Central memory CD8-positive, alpha-beta T cell (primary cell): ENCODE results near the gene CAMSAP1.

Experiments
- ATAC-seq: fragments of 150-1000 bp; cut with Tn5 transposase; replicated peaks from 2 replicates; pipeline ENCODE4 v1.10.0; 2022; ENCODE audit warnings: mild to moderate bottlenecking, moderate FRiP score, moderate number of reproducible peaks; ENCODE audit not compliant: poor library complexity, severe bottlenecking; ENCODE audit errors: extremely low read depth
- DNase-seq, 2 donors: peaks; one replicate each; pipeline ENCODE4 v3.0.0; 2021; ENCODE audit warnings: low spot score in 2 of 2
- H3K27ac Mint-ChIP-seq: one replicate; pipeline ENCODE4 v1.8.0; 2022; ENCODE audit warnings: low read depth, mild to moderate bottlenecking, moderate library complexity, mixed read lengths
- H3K27me3 Mint-ChIP-seq: one replicate; pipeline ENCODE4 v1.8.0; 2022; ENCODE audit warnings: mixed read lengths
- H3K36me3 Mint-ChIP-seq: one replicate; pipeline ENCODE4 v1.8.0; 2022; ENCODE audit warnings: mild to moderate bottlenecking, moderate library complexity, mixed read lengths; ENCODE audit not compliant: insufficient read depth
- H3K4me1 Mint-ChIP-seq: one replicate; pipeline ENCODE4 v1.8.0; 2022; ENCODE audit warnings: mixed read lengths
- H3K4me3 Mint-ChIP-seq: one replicate; pipeline ENCODE4 v1.8.0; 2022; ENCODE audit warnings: mild to moderate bottlenecking, moderate library complexity, mixed read lengths
- H3K9me3 Mint-ChIP-seq: one replicate; pipeline ENCODE4 v1.8.0; 2022; ENCODE audit warnings: mixed read lengths

Gene CAMSAP1

DNA sequence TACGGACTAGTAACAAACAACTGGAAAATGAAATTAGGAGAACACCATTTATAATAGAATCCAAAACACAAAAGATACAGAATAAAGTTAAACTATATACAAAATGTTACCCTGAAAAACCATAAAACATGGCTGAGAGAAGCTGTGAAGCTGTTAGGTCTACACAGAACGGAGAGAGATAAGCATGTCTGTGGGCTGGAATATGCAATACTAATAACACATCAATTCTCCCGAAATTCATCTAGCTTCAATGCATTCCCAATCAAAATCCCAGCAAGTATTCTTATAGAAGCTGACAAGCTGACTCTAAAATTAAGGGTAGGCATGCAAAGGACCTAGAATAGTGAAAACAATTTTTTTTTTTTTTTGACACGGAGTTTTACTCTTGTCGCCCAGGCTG, 32.5 kb downstream of the CAMSAP1 start:
- Mint-ChIP-seq H3K27me3 (no peaks in the 10 kb centered on the region), H3K4me1 (peaks cover 27% of the 10 kb centered on the region), H3K36me3 (peaks cover 6% of the 10 kb centered on the region), H3K27ac (no peak overlapping the region), H3K9me3 (no peaks in the 10 kb centered on the region), H3K4me3 (no peak overlapping the region)
- no peak for ATAC-seq
- DNase-seq, result no peak

DNA sequence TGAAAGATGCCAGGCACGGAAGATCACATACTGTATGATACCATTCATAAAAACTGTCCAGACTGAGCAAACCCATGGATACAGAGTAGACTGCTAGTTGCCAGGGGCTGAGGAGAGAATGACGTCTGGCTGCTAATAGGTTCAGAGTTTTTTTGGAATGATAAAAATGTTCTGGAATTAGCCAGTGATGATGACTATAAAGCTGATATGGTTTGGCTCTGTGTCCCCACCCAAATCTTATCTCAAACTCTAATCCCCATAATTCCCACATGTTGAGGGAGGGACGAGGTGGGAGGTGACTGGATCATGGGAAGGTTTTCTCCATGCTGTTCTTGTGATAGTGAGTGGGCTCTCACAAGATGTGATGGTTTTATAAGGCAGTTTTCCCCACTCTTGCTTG, 37.4 kb downstream of the CAMSAP1 start:
- no peak for DNase-seq
- Mint-ChIP-seq H3K27ac (no peak overlapping the region), H3K9me3 (no peaks in the 10 kb centered on the region), H3K4me3 (no peak overlapping the region), H3K4me1 (peaks cover 26% of the 10 kb centered on the region), H3K36me3 (no peaks in the 10 kb centered on the region), H3K27me3 (no peaks in the 10 kb centered on the region)
- no peak for ATAC-seq

DNA sequence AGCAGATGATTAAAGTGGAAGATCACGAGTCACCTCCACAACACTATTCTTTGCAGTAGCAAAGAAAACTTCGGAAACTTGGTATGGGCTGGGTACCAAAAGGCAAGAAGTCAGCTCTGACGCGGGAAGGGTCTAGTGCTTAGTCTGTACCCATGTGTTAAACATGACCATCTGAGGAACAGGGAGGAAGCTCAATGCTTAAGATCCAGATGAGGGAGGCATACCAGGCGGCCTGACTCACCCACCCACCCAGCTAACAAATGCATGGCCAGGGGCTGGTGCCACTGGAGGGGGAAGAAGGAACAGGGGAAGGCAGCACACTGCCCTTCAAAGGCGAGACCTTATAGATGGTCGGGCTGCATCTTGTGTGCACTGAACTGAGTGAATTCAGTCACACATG, 41.8 kb downstream of the CAMSAP1 start:
- ATAC-seq, result no peak
- Mint-ChIP-seq H3K4me1 (peaks cover 27% of the 10 kb centered on the region), H3K4me3 (no peak overlapping the region), H3K36me3 (no peaks in the 10 kb centered on the region), H3K27me3 (no peaks in the 10 kb centered on the region), H3K9me3 (no peaks in the 10 kb centered on the region), H3K27ac (no peak overlapping the region)
- no peak for DNase-seq

DNA sequence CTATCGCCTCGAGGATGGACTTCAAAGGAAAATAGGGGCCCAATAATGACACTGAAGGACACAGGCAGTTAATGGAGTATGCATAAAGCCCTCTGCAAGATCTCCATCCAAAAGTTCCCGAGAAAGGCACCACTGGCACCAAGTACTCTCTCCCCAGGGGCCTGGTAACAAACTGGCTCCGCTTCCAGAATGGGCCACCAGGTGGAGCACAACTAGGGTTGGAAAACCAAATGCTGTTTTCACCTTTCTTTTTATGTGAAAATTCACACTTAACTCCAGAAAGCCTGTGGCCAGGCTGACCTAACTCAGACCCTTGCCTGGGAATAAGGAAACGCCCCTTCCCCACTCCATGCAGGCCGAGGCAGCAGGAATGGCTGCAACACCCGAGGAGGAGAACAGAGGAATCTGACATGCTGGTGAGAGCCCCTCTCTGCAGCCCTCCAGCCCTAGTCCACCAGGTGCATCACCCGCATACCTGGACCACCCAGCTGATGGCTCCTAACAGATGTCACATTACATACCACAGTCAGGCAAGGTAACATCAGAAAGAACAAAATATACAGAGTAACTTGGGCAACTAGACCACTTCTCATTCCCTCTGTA, 42.8 kb downstream of the CAMSAP1 start:
- no peaks in the 10 kb centered on the region for H3K27me3 Mint-ChIP-seq
- peak; percentile 48 to 52 for DNase-seq
- H3K9me3 Mint-ChIP-seq, result no peaks in the 10 kb centered on the region
- H3K4me3 Mint-ChIP-seq, result no peak overlapping the region
- H3K36me3 Mint-ChIP-seq, result no peaks in the 10 kb centered on the region
- H3K27ac Mint-ChIP-seq, result no peak overlapping the region
- no peak for ATAC-seq
- peaks cover 28% of the 10 kb centered on the region for H3K4me1 Mint-ChIP-seq

GRCh38 chr9:135862809-135863208, 44.5 kb downstream of the CAMSAP1 start:
- Mint-ChIP-seq H3K9me3 (no peaks in the 10 kb centered on the region), H3K27me3 (no peaks in the 10 kb centered on the region), H3K4me3 (no peak overlapping the region), H3K4me1 (peaks cover 28% of the 10 kb centered on the region), H3K36me3 (peaks cover 4% of the 10 kb centered on the region), H3K27ac (no peak overlapping the region)
- ATAC-seq, result no peak
- DNase-seq, result no peak

GRCh38 chr9:135858491-135859185, 48.7 kb downstream of the CAMSAP1 start:
- DNase-seq (no peak), ATAC-seq (no peak)
- H3K36me3 Mint-ChIP-seq, result peaks cover 6% of the 10 kb centered on the region
- no peaks in the 10 kb centered on the region for H3K27me3 Mint-ChIP-seq
- no peaks in the 10 kb centered on the region for H3K9me3 Mint-ChIP-seq
- no peak overlapping the region for H3K27ac Mint-ChIP-seq
- peaks cover 12% of the 10 kb centered on the region for H3K4me1 Mint-ChIP-seq
- no peak overlapping the region for H3K4me3 Mint-ChIP-seq

- no peaks in the 10 kb centered on the region for H3K9me3 Mint-ChIP-seq
- ATAC-seq (no peak), DNase-seq (no peak)
- no peak overlapping the region for H3K27ac Mint-ChIP-seq
- peaks cover 12% of the 10 kb centered on the region for H3K4me1 Mint-ChIP-seq
- H3K36me3 Mint-ChIP-seq, result peaks cover 6% of the 10 kb centered on the region
- H3K27me3 Mint-ChIP-seq, result no peaks in the 10 kb centered on the region
- H3K4me3 Mint-ChIP-seq, result no peak overlapping the region
Measured at GRCh38 chr9:135857843-135858242, 49.5 kb downstream of the CAMSAP1 start.

GRCh38 chr9:135857371-135857786, 50.0 kb downstream of the CAMSAP1 start:
- Mint-ChIP-seq H3K4me1 (peaks cover 12% of the 10 kb centered on the region), H3K27me3 (no peaks in the 10 kb centered on the region), H3K27ac (no peak overlapping the region), H3K36me3 (peaks cover 6% of the 10 kb centered on the region), H3K9me3 (no peaks in the 10 kb centered on the region), H3K4me3 (no peak overlapping the region)
- DNase-seq (no peak), ATAC-seq (no peak)

- ATAC-seq, result no peak
- Mint-ChIP-seq H3K9me3 (no peaks in the 10 kb centered on the region), H3K4me3 (no peak overlapping the region), H3K27me3 (no peaks in the 10 kb centered on the region), H3K36me3 (peaks cover 5% of the 10 kb centered on the region), H3K4me1 (no peaks in the 10 kb centered on the region), H3K27ac (no peak overlapping the region)
- no peak for DNase-seq
Measured at GRCh38 chr9:135851748-135852147, 55.6 kb downstream of the CAMSAP1 start.

- Mint-ChIP-seq H3K4me1 (no peaks in the 10 kb centered on the region), H3K27ac (no peak overlapping the region), H3K27me3 (no peaks in the 10 kb centered on the region), H3K4me3 (no peak overlapping the region), H3K36me3 (peaks cover 8% of the 10 kb centered on the region), H3K9me3 (no peaks in the 10 kb centered on the region)
- DNase-seq, result no peak
- ATAC-seq, result no peak
Measured at GRCh38 chr9:135850737-135851136, 56.6 kb downstream of the CAMSAP1 start.

DNA sequence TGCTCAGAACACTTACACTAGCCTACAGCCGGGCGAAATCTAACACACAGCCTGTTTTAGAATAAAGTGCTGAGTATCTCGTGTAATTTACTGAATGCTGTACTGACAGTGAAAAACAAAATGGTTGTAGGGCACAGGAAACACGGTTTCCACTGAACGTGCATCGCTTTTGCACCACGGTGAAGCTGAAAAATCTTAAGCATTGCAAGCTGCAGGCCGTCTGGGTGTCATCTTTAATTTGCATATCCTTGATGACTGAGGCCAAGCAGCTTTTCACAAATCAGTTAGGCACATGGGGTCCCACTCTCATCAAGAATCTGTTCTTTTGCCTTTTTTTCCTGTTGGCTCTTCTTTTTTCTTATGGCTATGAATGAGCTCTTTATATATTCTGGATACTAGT, 58.2 kb downstream of the CAMSAP1 start:
- H3K27me3 Mint-ChIP-seq, result no peaks in the 10 kb centered on the region
- DNase-seq (no peak), ATAC-seq (no peak)
- no peak overlapping the region for H3K4me3 Mint-ChIP-seq
- peaks cover 9% of the 10 kb centered on the region for H3K36me3 Mint-ChIP-seq
- peaks cover 13% of the 10 kb centered on the region for H3K4me1 Mint-ChIP-seq
- no peak overlapping the region for H3K27ac Mint-ChIP-seq
- peaks cover 5% of the 10 kb centered on the region for H3K9me3 Mint-ChIP-seq

DNA sequence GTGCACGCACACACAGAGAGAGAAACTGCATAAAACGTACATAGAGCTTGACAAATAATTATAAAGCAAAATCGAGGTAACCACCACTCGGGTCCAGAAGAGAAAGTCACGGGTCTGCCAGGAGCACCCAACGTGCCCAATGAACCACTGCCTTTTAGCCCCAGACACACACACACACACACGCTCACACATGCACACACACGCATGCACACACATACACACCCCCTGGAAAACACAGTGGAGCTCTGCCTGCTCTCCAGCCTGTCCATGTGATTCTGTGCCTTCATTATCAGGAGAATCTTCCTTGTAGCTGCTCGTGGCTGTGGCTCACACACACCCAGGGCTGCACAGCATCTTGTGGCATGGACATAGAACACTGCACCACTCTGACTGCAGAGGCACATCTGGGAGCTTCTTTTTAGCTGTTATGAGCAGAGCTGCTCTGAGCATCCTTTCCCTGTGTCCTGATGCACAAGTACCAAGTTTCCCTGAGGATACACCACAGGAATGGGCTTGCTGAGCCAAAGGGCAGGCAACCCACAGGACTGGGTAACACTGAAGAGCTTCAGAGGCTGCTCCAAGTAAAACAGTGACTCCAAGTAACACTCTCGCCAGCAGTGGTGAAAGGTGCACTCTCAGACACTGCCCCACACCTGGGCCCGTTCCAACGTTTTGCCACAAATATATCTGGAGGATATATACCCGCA, 58.9 kb downstream of the CAMSAP1 start:
- DNase-seq (no peak), ATAC-seq (no peak)
- Mint-ChIP-seq H3K4me3 (no peak overlapping the region), H3K9me3 (peaks cover 10% of the 10 kb centered on the region), H3K27me3 (no peaks in the 10 kb centered on the region), H3K4me1 (peaks cover 17% of the 10 kb centered on the region), H3K36me3 (peaks cover 9% of the 10 kb centered on the region), H3K27ac (no peak overlapping the region)

DNA sequence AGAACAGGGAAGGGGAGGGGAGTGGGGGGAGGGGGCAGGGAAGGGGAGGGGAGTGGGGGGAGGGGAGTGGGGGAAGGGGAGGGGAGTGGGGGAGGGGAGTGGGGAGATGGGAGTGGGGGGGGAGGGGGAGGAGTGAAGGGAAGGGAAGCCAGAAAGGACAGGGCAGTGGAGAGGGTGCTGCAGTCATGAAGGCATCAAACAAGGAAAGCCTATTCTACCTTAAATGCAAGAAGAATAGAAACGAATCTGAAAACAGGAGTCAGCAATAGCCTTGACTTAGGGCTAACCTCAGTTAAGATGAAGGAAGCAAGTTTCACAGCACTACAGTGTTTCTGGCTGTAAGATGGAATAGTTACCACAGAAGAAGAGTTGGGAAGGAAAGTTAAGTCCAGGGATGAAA, 59.5 kb downstream of the CAMSAP1 start:
- no peak overlapping the region for H3K27ac Mint-ChIP-seq
- no peak overlapping the region for H3K4me3 Mint-ChIP-seq
- H3K36me3 Mint-ChIP-seq, result peaks cover 9% of the 10 kb centered on the region
- DNase-seq (no peak), ATAC-seq (no peak)
- H3K27me3 Mint-ChIP-seq, result no peaks in the 10 kb centered on the region
- peaks cover 10% of the 10 kb centered on the region for H3K9me3 Mint-ChIP-seq
- peaks cover 17% of the 10 kb centered on the region for H3K4me1 Mint-ChIP-seq
